Nephron (organoid): Measurements from ENCODE around the gene ZC3H12C.

Source experiments
- H3K27ac Mint-ChIP-seq, 3 experiments: 2 replicates each; pipeline ENCODE4 v1.8.0; 2020; ENCODE audit warnings: mixed read lengths in 3 of 3, mild to moderate bottlenecking in 2 of 3, moderate library complexity in 1 of 3
- H3K27me3 Mint-ChIP-seq: 2 replicates; pipeline ENCODE4 v1.8.0; 2021; ENCODE audit warnings: low read depth, mild to moderate bottlenecking, moderate library complexity, mixed read lengths
- H3K36me3 Mint-ChIP-seq: 2 replicates; pipeline ENCODE4 v1.8.0; 2020; ENCODE audit warnings: low read depth, mixed read lengths
- H3K4me1 Mint-ChIP-seq: 2 replicates; pipeline ENCODE4 v1.8.0; 2020; ENCODE audit warnings: mixed read lengths
- H3K4me3 Mint-ChIP-seq, 3 experiments: 2 replicates each; pipeline ENCODE4 v1.8.0; 2020; ENCODE audit warnings: mild to moderate bottlenecking in 3 of 3, mixed read lengths in 3 of 3, moderate library complexity in 2 of 3
- H3K9me3 Mint-ChIP-seq: 2 replicates; pipeline ENCODE4 v1.8.0; 2020; ENCODE audit warnings: mixed read lengths
- TF ChIP-seq, protein P1 (sequence below), 3 experiments: fragments of 200-600 bp; sonication (generic); IDR thresholded peaks; one replicate each; pipeline ENCODE4 v1.5.0; 2021; ENCODE audit warnings: antibody characterized with exemption in 3 of 3; ENCODE audit not compliant: unreplicated experiment in 3 of 3

Gene ZC3H12C

DNA sequence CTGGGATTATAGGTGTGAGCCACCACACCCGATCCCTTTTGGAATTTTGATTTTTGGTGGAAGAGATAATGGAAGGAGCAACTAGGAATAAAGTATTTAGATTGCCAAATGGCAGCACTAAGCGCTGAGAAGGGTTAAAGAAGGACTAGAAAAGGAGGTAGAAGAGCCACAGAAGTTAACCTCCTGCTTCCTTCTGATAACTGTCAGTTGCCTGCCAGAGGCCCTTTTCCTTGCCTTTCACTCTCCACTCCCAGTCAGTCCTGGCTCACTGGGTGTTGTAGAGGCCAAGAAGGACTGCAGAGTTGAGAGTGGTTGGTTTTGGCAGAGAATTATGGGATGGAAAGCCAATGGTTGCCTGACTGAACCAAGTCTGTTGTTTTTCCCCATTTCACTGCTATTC lies 19.3 kb downstream of the ZC3H12C start:
- Mint-ChIP-seq H3K4me1 (no peaks in the 10 kb centered on the region), H3K27me3 (no peaks in the 10 kb centered on the region), H3K4me3 (no peak overlapping the region), H3K36me3 (peaks cover 14% of the 10 kb centered on the region), H3K27ac (no peak overlapping the region), H3K9me3 (peaks cover 7% of the 10 kb centered on the region)
- TF ChIP-seq, protein P1, sequence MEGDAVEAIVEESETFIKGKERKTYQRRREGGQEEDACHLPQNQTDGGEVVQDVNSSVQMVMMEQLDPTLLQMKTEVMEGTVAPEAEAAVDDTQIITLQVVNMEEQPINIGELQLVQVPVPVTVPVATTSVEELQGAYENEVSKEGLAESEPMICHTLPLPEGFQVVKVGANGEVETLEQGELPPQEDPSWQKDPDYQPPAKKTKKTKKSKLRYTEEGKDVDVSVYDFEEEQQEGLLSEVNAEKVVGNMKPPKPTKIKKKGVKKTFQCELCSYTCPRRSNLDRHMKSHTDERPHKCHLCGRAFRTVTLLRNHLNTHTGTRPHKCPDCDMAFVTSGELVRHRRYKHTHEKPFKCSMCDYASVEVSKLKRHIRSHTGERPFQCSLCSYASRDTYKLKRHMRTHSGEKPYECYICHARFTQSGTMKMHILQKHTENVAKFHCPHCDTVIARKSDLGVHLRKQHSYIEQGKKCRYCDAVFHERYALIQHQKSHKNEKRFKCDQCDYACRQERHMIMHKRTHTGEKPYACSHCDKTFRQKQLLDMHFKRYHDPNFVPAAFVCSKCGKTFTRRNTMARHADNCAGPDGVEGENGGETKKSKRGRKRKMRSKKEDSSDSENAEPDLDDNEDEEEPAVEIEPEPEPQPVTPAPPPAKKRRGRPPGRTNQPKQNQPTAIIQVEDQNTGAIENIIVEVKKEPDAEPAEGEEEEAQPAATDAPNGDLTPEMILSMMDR (IDR thresholded peaks at IDR 0.05; ENCODE audit: unreplicated experiment in 3 of 3): no peak

DNA sequence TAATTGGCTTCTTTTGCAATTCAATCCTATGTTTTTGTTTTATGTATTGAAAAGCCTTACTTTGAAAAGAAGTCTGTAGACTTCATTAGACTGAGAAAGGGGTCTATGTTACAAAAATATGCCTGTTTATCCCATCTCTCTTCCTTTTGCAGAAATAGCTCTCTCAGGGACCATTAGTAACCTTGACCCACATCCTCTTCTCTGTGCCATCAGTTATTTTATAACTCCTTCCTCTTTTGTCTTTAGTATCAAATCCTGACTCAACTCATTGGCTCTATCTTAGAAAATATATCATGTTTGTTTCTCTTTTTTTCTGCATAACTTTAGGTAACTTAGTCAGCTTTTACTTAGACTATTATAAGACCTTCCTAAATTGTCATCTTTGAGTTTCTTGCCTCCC lies 20.3 kb downstream of the ZC3H12C start:
- Mint-ChIP-seq H3K36me3 (peaks cover 7% of the 10 kb centered on the region), H3K4me1 (no peaks in the 10 kb centered on the region), H3K27me3 (no peaks in the 10 kb centered on the region), H3K4me3 (no peak overlapping the region), H3K27ac (no peak overlapping the region), H3K9me3 (peaks cover 3% of the 10 kb centered on the region)
- TF ChIP-seq, protein P1 (IDR thresholded peaks at IDR 0.05; ENCODE audit: unreplicated experiment in 3 of 3): no peak

GRCh38 chr11:110113973-110114372 lies 20.8 kb downstream of the ZC3H12C start:
- Mint-ChIP-seq H3K36me3 (peaks cover 5% of the 10 kb centered on the region), H3K27ac (no peak overlapping the region), H3K4me1 (no peaks in the 10 kb centered on the region), H3K4me3 (no peak overlapping the region), H3K9me3 (no peaks in the 10 kb centered on the region), H3K27me3 (no peaks in the 10 kb centered on the region)
- TF ChIP-seq, protein P1 (IDR thresholded peaks at IDR 0.05; ENCODE audit: unreplicated experiment in 3 of 3): no peak

DNA sequence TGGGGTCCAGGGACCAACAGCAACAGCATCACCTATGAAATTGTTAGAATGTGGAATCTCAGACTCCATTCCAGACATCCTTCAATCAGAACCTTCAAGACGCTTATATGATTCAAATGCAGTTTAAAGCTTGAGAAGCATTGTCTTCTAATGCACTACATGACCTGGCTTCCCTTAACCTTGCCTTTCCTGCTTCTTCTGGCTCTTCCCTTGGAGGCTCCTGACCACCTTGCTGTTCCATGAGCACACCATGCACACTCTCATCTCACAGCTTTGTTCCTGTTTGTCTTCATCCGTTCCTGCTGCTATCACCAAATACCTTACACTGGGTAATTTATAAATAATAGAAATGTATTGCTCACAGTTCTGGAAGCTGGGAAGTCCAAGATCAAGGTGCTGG lies 26.1 kb downstream of the ZC3H12C start:
- TF ChIP-seq, protein P1 (IDR thresholded peaks at IDR 0.05; ENCODE audit: unreplicated experiment in 3 of 3): no peak
- peaks cover 13% of the 10 kb centered on the region for H3K4me1 Mint-ChIP-seq
- no peaks in the 10 kb centered on the region for H3K9me3 Mint-ChIP-seq
- H3K27ac Mint-ChIP-seq: no peak overlapping the region
- peaks cover 7% of the 10 kb centered on the region for H3K36me3 Mint-ChIP-seq
- no peak overlapping the region for H3K4me3 Mint-ChIP-seq
- H3K27me3 Mint-ChIP-seq: no peaks in the 10 kb centered on the region

DNA sequence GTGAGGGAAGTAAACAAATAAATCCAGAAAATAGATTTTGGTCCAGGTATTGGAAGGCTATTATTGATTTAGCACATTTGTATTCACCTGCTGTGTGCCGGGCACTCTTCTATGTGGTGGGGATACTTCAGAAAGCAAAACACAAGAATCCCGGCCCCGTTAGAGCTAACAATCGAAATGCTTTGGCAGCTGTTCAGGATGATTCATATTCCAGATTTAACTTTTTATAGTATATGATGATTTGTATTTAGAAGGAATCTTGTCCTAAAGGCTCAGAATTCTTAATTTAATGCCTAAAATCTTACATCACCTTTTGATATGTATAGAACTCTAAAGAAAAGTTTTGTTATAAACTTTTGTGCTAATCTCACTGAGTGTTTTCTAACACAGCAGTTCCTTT lies 28.0 kb downstream of the ZC3H12C start:
- Mint-ChIP-seq H3K9me3 (no peaks in the 10 kb centered on the region), H3K36me3 (peaks cover 13% of the 10 kb centered on the region), H3K27me3 (no peaks in the 10 kb centered on the region), H3K4me1 (peaks cover 17% of the 10 kb centered on the region), H3K4me3 (no peak overlapping the region), H3K27ac (no peak overlapping the region)
- TF ChIP-seq, protein P1 (IDR thresholded peaks at IDR 0.05; ENCODE audit: unreplicated experiment in 3 of 3): no peak

GRCh38 chr11:110123003-110123402 lies 29.8 kb downstream of the ZC3H12C start:
- TF ChIP-seq, protein P1 (IDR thresholded peaks at IDR 0.05; ENCODE audit: unreplicated experiment in 3 of 3): no peak
- H3K9me3 Mint-ChIP-seq: no peaks in the 10 kb centered on the region
- H3K4me3 Mint-ChIP-seq: no peak overlapping the region
- H3K27me3 Mint-ChIP-seq: peaks cover 3% of the 10 kb centered on the region
- H3K36me3 Mint-ChIP-seq: peaks cover 13% of the 10 kb centered on the region
- H3K4me1 Mint-ChIP-seq: peaks cover 26% of the 10 kb centered on the region
- no peak overlapping the region for H3K27ac Mint-ChIP-seq
